Neural crest cell (in vitro differentiated cells): Measurements from ENCODE around the gene SORCS3. TPM values are rescaled to one million over a fixed set of nuclear protein-coding genes. Genes with fewer than 3 reads are reported as not detected.

ENCODE experiments used
- DNase-seq: peaks from one replicate; pipeline ENCODE4 v3.0.0; 2021; ENCODE audit warnings: low read depth, mixed read lengths, low spot score
- H3K27ac Mint-ChIP-seq: one replicate; pipeline ENCODE4 v1.8.0; 2021; ENCODE audit warnings: mild to moderate bottlenecking, mixed read lengths; ENCODE audit not compliant: unreplicated experiment
- H3K27me3 Mint-ChIP-seq: 2 replicates; pipeline ENCODE4 v1.8.0; 2021; ENCODE audit warnings: low read depth, mild to moderate bottlenecking, mixed read lengths
- H3K36me3 Mint-ChIP-seq: 2 replicates; pipeline ENCODE4 v1.8.0; 2021; ENCODE audit warnings: low read depth, mild to moderate bottlenecking, mixed read lengths
- H3K4me1 Mint-ChIP-seq: 2 replicates; pipeline ENCODE4 v1.8.0; 2021; ENCODE audit warnings: mixed read lengths
- H3K4me3 Mint-ChIP-seq: one replicate; pipeline ENCODE4 v1.8.0; 2021; ENCODE audit warnings: mild to moderate bottlenecking, mixed read lengths
- H3K9me3 Mint-ChIP-seq: 2 replicates; pipeline ENCODE4 v1.8.0; 2021; ENCODE audit warnings: mixed read lengths
- CTCF ChIP-seq: fragments of 200-600 bp; sonication (generic); conservative IDR thresholded peaks from 2 replicates; pipeline ENCODE4 v1.5.0; 2021; ENCODE audit warnings: antibody characterized with exemption, mild to moderate bottlenecking
- total RNA-seq: library from RNA; stranded (reverse); gene quantifications from 2 replicates; pipeline ENCODE4 v1.2.1, GENCODE V29; 2021

SORCS3 gene
- total RNA-seq, 1 donor from 2014 or later, result 3.3 TPM

GRCh38 chr10:104897696-104898095 lies 256.6 kb downstream of the SORCS3 start:
- Mint-ChIP-seq H3K36me3 (no peaks in the 10 kb centered on the region), H3K4me1 (peaks cover 12% of the 10 kb centered on the region), H3K27me3 (peaks cover 41% of the 10 kb centered on the region), H3K9me3 (no peaks in the 10 kb centered on the region), H3K27ac (no peak overlapping the region), H3K4me3 (no peak overlapping the region)
- no peak for TF ChIP-seq CTCF
- DNase-seq, result no peak

- Mint-ChIP-seq H3K4me1 (peaks cover 12% of the 10 kb centered on the region), H3K27me3 (peaks cover 51% of the 10 kb centered on the region), H3K9me3 (no peaks in the 10 kb centered on the region), H3K36me3 (no peaks in the 10 kb centered on the region), H3K27ac (no peak overlapping the region), H3K4me3 (no peak overlapping the region)
- no peak for DNase-seq
- no peak for TF ChIP-seq CTCF
Observed at GRCh38 chr10:104899779-104900178, 258.7 kb downstream of the SORCS3 start.

- no peak overlapping the region for H3K27ac Mint-ChIP-seq
- no peak for DNase-seq
- no peak for TF ChIP-seq CTCF
- no peaks in the 10 kb centered on the region for H3K9me3 Mint-ChIP-seq
- no peak overlapping the region for H3K4me3 Mint-ChIP-seq
- H3K27me3 Mint-ChIP-seq, result peaks cover 65% of the 10 kb centered on the region
- H3K36me3 Mint-ChIP-seq, result no peaks in the 10 kb centered on the region
- H3K4me1 Mint-ChIP-seq, result peaks cover 20% of the 10 kb centered on the region
Observed at GRCh38 chr10:104903433-104903832, 262.3 kb downstream of the SORCS3 start.

GRCh38 chr10:104904753-104905323 lies 263.7 kb downstream of the SORCS3 start:
- Mint-ChIP-seq H3K27ac (no peak overlapping the region), H3K4me1 (peaks cover 28% of the 10 kb centered on the region), H3K9me3 (no peaks in the 10 kb centered on the region), H3K4me3 (no peak overlapping the region), H3K36me3 (no peaks in the 10 kb centered on the region), H3K27me3 (peaks cover 67% of the 10 kb centered on the region)
- no peak for TF ChIP-seq CTCF
- DNase-seq, result no peak

GRCh38 chr10:104906112-104906511 lies 265.0 kb downstream of the SORCS3 start:
- Mint-ChIP-seq H3K27me3 (peaks cover 74% of the 10 kb centered on the region), H3K4me1 (peaks cover 28% of the 10 kb centered on the region), H3K27ac (no peak overlapping the region), H3K9me3 (no peaks in the 10 kb centered on the region), H3K36me3 (no peaks in the 10 kb centered on the region), H3K4me3 (no peak overlapping the region)
- no peak for DNase-seq
- peak; percentile 34 for TF ChIP-seq CTCF

GRCh38 chr10:104907521-104907920 lies 266.4 kb downstream of the SORCS3 start:
- no peak for DNase-seq
- no peak for TF ChIP-seq CTCF
- Mint-ChIP-seq H3K27me3 (peaks cover 78% of the 10 kb centered on the region), H3K27ac (no peak overlapping the region), H3K4me1 (peaks cover 28% of the 10 kb centered on the region), H3K4me3 (peak overlapping the region; percentile 8), H3K9me3 (no peaks in the 10 kb centered on the region), H3K36me3 (no peaks in the 10 kb centered on the region)
